Activated CD8-positive, alpha-beta memory T cell treated with anti-CD3 and anti-CD28 coated beads, Interleukin-2, amount 10 ng/mL, durations not matched to agents 7 days and 5 days (primary cell): ENCODE results near the gene MPP1. TPM values are rescaled to one million over a fixed set of nuclear protein-coding genes. Genes with fewer than 3 reads are reported as not detected.
A peak's percentile ranks its signal among the peaks of the same experiment; 100 is the strongest.

Experiments
- ATAC-seq: fragments of 150-1000 bp; cut with Tn5 transposase; one replicate; pipeline ENCODE4 v1.10.0; 2021; ENCODE audit warnings: moderate library complexity
- CTCF ChIA-PET: fragments of 350-600 bp; sonication (Branson Sonifier 250); formaldehyde crosslinking; loops from one replicate; lab custom pipeline; 2021; ENCODE audit warnings: antibody characterized with exemption; lab: Charles Lee
- DNase-seq: peaks from one replicate; pipeline ENCODE4 v3.0.0-alpha.2; 2020
- H3K27ac Mint-ChIP-seq: one replicate; pipeline ENCODE4 v1.8.0; 2021; ENCODE audit warnings: mild to moderate bottlenecking, mixed read lengths
- H3K27me3 Mint-ChIP-seq: one replicate; pipeline ENCODE4 v1.8.0; 2021; ENCODE audit warnings: mixed read lengths
- H3K36me3 Mint-ChIP-seq: one replicate; pipeline ENCODE4 v1.8.0; 2021; ENCODE audit warnings: mild to moderate bottlenecking, mixed read lengths
- H3K4me1 Mint-ChIP-seq: one replicate; pipeline ENCODE4 v1.8.0; 2021; ENCODE audit warnings: mixed read lengths
- H3K4me3 Mint-ChIP-seq: one replicate; pipeline ENCODE4 v1.8.0; 2021; ENCODE audit warnings: mild to moderate bottlenecking, moderate library complexity, mixed read lengths
- H3K9me3 Mint-ChIP-seq: one replicate; pipeline ENCODE4 v1.8.0; 2022; ENCODE audit warnings: low read depth, mixed read lengths
- total RNA-seq, 2 experiments: library from RNA; stranded (reverse); gene quantifications; one replicate each; pipeline ENCODE4 v1.2.3, GENCODE V29; 2021

MPP1 gene
- total RNA-seq, 2 experiments from 2014 or later, result 29.0 to 37.4 TPM

DNA sequence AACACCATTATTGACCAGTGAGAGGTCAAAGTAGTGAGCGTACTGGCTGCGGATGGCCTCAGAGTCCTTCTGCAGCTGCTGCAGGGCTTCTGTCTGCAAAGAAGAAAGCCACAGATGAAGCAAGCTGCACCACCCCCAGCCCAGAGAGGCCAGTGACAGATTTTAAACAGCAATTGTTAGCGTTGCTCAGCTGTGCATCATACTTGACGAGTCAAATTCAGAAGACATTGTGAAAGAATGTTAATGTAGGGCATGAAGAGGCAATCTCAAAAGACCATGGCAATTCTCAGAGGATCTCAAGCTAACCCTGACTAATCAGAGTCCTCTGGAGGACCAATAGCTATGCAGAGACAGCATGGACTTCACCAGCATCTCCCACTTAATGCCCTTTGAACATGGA lies 26.0 kb downstream of the MPP1 start:
- Mint-ChIP-seq H3K9me3 (no peaks in the 10 kb centered on the region), H3K36me3 (peaks cover 42% of the 10 kb centered on the region), H3K4me1 (peaks cover 23% of the 10 kb centered on the region), H3K27ac (no peak overlapping the region), H3K27me3 (no peaks in the 10 kb centered on the region), H3K4me3 (no peak overlapping the region)
- no peak for DNase-seq
- CTCF ChIA-PET, result no interaction called here
- no peak for ATAC-seq

DNA sequence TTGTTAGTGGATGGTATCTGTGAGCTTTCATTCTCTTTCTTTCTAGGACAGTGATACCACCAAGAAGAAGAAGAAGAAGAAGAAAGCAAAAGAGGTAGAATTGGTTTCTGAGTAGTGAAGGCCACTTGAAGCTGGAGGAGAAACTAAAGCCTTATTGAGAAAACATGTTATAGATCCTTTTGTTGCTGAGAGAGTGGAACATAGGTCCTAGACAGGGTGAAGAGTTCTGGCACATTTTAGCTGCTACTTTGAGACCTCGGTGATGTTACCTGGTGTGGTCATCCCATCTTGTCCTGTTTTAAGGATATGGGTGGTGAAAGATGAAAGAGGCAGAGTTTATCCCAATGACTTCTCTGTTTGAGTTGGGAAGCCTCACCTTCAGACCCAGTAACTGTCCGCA lies 28.5 kb downstream of the MPP1 start:
- Mint-ChIP-seq H3K36me3 (peaks cover 45% of the 10 kb centered on the region), H3K9me3 (no peaks in the 10 kb centered on the region), H3K27ac (peak overlapping the region; percentile 28), H3K4me3 (no peak overlapping the region), H3K27me3 (no peaks in the 10 kb centered on the region), H3K4me1 (peaks cover 18% of the 10 kb centered on the region)
- CTCF ChIA-PET, result interaction anchor here (1.1 kb wide), 1 partner anchor 22 kb away, joined by 3 read pairs; no protein-coding TSS in a partner anchor
- DNase-seq (no peak), ATAC-seq (no peak)

DNA sequence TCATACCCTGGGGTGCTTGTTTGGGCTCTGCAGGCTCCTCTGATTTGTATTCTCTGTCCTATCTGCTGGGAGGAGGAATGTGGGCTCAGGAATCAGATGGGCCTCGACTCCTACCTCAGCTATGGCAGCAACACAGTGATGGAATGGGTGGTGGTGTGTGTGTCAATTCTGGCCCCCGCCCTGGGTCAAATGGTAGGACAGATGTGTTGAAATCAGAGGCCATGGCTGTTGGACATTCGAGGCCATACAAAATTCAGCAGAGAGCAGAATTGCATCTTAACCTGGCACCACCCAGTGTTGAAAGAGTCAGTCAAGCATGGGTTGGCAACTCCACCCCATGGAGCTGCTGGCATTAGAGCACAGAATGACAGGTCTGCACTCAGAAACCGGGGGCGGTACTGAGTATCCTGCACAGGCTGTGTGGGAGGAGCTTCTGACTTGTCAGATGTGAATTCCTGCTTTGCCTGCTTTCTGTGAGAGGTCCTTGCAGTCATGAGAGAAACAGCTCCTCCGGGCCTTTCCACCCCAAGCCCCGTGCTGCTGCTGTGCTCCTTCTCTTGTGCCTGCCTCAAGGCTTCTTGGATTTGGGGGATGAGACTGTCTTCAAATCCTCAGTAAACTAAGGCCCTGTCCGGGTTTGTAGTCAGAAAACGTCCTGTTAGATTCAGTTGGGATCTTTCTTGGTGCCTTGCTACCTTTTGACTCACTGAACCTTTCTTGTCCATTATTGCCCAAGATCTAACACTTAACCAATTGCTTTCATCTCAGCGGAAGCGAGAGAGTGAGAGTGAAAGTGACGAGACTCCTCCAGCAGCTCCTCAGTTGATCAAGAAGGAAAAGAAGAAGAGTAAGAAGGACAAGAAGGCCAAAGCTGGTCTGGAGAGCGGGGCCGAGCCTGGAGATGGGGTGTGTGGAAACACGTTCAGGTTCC lies 29.6 kb downstream of the MPP1 start:
- Mint-ChIP-seq H3K27me3 (no peaks in the 10 kb centered on the region), H3K36me3 (peaks cover 48% of the 10 kb centered on the region), H3K4me3 (no peak overlapping the region), H3K9me3 (no peaks in the 10 kb centered on the region), H3K4me1 (peaks cover 22% of the 10 kb centered on the region), H3K27ac (no peak overlapping the region)
- DNase-seq (no peak), ATAC-seq (no peak)
- CTCF ChIA-PET, result interaction anchor here (1.1 kb wide), 1 partner anchor 23 kb away, joined by 3 read pairs; no protein-coding TSS in a partner anchor

DNA sequence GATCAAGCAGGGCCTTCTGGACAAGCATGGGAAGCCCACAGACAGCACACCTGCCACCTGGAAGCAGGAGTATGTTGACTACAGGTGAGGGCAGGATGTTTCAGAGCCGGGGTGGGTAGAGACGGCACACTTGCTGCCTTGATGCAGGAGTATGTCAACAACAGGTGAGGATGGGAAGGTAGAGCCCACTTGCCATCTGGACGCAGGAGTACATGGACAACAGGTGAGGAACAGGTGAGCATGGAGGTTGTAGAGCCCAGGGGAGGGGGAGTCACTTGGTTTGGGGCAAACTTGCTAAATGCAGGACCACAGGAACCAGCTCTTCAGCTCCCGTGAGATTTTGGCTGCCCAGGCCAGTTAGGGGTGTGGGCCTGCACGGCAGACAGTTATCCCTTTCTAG lies 30.7 kb downstream of the MPP1 start:
- Mint-ChIP-seq H3K4me3 (no peak overlapping the region), H3K27me3 (no peaks in the 10 kb centered on the region), H3K4me1 (peaks cover 24% of the 10 kb centered on the region), H3K9me3 (no peaks in the 10 kb centered on the region), H3K27ac (no peak overlapping the region), H3K36me3 (peaks cover 53% of the 10 kb centered on the region)
- DNase-seq (no peak), ATAC-seq (no peak)
- CTCF ChIA-PET, result no interaction called here

DNA sequence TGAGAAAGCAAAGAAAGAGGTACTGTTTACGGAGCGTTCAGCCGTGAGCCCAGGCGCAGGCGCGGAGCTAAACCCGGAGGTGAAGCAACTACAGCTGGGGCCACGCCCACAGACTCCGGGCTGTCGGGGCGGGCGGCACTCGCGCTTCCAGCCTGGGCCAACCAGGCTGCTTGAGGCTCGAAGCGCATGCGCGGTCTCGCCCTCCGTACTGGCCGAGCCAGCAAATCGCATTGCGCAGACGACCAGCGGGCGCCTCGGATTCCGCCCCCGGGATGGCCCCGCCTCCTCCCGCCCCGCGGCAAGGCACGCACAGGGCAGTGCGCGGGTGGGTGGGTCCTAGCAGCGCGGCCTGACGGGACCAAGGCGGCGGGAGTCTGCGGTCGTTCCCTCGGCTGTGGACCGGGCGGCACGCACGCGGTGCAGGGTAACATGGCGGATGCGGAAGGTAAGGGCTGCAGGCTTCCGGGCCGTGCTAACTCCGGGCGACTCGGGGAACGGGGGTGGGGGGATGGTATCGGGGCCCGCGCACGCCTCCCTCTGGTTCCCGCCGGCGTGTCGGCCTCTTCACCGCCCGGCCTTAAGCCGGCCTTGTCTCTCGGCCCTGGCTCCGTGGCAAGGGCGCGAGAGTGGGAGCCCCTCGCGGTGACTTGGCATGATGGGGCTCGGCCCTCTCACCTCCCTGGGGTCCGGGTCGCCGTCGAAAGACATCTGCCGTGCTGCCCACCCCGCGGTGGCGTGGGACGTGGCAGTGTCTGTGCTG lies 42.6 kb downstream of the MPP1 start, which contains the start of gene DKC1:
TSS of gene DKC1 (plus strand) at position 328 of the 760 bp plus-strand sequence. CDS start at position 430, 102 bp downstream.
- Mint-ChIP-seq H3K9me3 (no peaks in the 10 kb centered on the region), H3K27me3 (no peaks in the 10 kb centered on the region), H3K36me3 (peaks cover 27% of the 10 kb centered on the region), H3K4me3 (peak within 1 kb of the TSS; percentile 84), H3K27ac (peak within 1 kb of the TSS; percentile 94), H3K4me1 (peaks cover 48% of the 10 kb centered on the region)
- DNase-seq (peak; percentile 97), ATAC-seq (peak; percentile 91)
- CTCF ChIA-PET, result interaction anchor here (0.9 to 3.8 kb wide), 6 partner anchors 9 to 42 kb away, joined by 3 to 20 read pairs (median 4); partner anchors contain the start of gene MPP1

DNA sequence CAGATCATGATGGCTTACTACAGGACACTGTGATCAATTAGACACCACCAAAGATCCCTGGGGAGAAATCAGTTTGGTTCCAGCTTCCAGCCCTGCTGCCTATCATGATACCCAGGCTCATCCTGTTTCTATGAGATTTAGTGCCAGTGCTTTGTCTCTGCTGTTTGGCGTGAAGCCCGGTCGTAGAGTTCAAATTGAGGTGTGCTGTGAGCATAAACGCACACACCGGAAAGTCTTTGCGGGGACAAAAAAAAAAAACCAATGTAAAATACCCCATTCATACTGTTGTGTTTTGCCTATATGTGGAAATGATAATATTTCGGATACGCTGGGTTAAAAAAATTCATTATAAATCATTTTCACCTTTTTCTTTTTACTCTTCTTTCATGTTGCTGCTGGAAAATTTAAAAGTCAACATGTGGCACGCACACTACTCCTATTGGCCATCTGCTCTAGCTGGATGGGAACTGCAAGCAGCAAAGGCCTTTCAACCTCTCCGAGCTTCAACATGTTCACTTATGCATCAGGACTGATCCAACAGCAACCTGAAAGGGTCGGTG lies 43.2 kb downstream of the MPP1 start:
- DNase-seq (no peak), ATAC-seq (no peak)
- peaks cover 23% of the 10 kb centered on the region for H3K36me3 Mint-ChIP-seq
- H3K4me3 Mint-ChIP-seq, result peak overlapping the region; percentile 84
- H3K9me3 Mint-ChIP-seq, result no peaks in the 10 kb centered on the region
- peaks cover 44% of the 10 kb centered on the region for H3K4me1 Mint-ChIP-seq
- CTCF ChIA-PET, result interaction anchor here (0.9 to 3.8 kb wide), 3 partner anchors 13 to 43 kb away, joined by 3 to 20 read pairs (median 3); partner anchors contain the start of gene MPP1
- peak overlapping the region; percentile 94 for H3K27ac Mint-ChIP-seq
- H3K27me3 Mint-ChIP-seq, result no peaks in the 10 kb centered on the region

DNA sequence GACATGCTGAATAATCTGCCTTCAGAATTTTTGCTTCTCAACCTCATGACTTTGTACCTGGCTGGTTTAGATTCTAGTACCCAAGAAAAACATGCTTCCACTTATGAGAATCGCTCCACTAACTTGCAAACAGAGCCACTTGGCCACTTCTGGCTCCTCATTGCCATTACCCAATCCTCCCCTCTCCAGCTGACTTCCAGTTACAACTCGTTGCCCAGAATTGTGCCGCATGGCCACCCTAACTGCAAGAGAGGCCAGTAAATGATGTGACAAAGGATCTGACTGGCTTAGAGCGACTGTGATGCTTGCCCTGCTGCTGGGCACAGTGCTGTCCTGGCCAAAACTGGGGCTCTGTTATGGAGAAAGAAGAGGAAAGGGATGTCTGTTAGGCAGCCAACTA lies 46.6 kb downstream of the MPP1 start:
- Mint-ChIP-seq H3K27ac (no peak overlapping the region), H3K4me3 (no peak overlapping the region), H3K4me1 (peaks cover 18% of the 10 kb centered on the region), H3K9me3 (no peaks in the 10 kb centered on the region), H3K27me3 (no peaks in the 10 kb centered on the region), H3K36me3 (no peaks in the 10 kb centered on the region)
- ATAC-seq (no peak), DNase-seq (no peak)
- CTCF ChIA-PET, result interaction anchor here (1.4 kb wide), 1 partner anchor 10 kb away, joined by 4 read pairs; no protein-coding TSS in a partner anchor

DNA sequence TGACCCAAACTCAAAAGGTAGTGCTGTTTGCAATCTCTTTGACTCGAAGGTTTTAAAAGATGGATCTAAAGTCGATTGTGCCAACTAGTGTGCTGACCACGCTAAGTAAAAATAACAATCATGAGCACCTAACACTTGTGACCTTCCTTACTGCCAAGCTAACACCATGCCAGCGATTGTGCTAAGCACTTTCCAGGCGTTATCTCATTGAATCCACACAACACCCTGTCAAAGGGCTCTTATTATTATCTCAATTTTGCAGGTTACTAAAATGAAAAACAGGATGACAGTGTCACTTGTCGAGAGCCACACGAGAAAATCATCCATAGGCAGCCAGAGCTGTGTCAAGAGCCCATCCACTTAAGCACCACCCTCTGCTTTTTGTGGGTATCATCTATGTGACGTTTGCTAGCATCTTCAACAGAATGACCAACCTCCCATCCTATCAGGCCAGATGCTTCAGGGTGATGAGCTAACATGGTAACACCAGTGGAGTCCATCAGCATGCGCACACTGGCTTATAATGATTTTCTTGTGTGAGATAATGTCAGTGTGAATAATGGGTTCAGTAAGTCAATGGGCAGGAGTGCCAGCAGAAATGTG lies 53.5 kb downstream of the MPP1 start:
- CTCF ChIA-PET, result interaction anchor here (0.8 to 6.9 kb wide), 5 partner anchors 18 to 87 kb away, joined by 3 to 93 read pairs (median 4); no protein-coding TSS in a partner anchor
- H3K4me1 Mint-ChIP-seq, result peaks cover 26% of the 10 kb centered on the region
- peaks cover 6% of the 10 kb centered on the region for H3K36me3 Mint-ChIP-seq
- DNase-seq, result no peak
- peaks cover 2% of the 10 kb centered on the region for H3K27me3 Mint-ChIP-seq
- peak overlapping the region; percentile 65 for H3K4me3 Mint-ChIP-seq
- H3K9me3 Mint-ChIP-seq, result no peaks in the 10 kb centered on the region
- no peak for ATAC-seq
- peak overlapping the region; percentile 56 for H3K27ac Mint-ChIP-seq

DNA sequence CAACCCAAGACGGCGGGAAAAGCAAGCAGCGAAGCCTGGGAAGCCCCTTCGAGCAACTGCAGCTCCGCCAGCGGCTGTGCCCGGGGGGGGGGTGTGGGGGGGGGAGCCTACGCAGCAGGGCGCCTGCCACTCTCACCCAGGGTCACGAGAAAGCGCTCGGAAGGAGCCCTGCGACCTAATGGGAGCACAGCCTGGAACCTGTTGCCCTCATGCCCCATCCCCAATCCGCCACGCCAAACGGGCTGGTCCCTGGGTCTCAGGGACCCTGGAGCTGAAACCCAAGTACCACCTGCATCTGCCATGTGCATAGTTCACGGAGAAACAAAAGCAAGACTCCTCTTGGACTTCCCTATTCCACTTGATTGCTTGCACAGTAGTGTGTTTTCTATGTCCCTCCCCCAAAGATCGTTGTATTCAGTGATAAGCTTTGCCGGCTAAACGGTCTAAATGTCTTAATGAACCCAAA lies 54.0 kb downstream of the MPP1 start:
- ATAC-seq, result no peak
- Mint-ChIP-seq H3K36me3 (peaks cover 8% of the 10 kb centered on the region), H3K27me3 (peaks cover 2% of the 10 kb centered on the region), H3K9me3 (no peaks in the 10 kb centered on the region), H3K27ac (peak overlapping the region; percentile 56), H3K4me1 (peaks cover 30% of the 10 kb centered on the region), H3K4me3 (peak overlapping the region; percentile 65)
- DNase-seq, result no peak
- CTCF ChIA-PET, result interaction anchor here (0.8 to 6.9 kb wide), 6 partner anchors 18 to 88 kb away, joined by 3 to 93 read pairs (median 12); no protein-coding TSS in a partner anchor

DNA sequence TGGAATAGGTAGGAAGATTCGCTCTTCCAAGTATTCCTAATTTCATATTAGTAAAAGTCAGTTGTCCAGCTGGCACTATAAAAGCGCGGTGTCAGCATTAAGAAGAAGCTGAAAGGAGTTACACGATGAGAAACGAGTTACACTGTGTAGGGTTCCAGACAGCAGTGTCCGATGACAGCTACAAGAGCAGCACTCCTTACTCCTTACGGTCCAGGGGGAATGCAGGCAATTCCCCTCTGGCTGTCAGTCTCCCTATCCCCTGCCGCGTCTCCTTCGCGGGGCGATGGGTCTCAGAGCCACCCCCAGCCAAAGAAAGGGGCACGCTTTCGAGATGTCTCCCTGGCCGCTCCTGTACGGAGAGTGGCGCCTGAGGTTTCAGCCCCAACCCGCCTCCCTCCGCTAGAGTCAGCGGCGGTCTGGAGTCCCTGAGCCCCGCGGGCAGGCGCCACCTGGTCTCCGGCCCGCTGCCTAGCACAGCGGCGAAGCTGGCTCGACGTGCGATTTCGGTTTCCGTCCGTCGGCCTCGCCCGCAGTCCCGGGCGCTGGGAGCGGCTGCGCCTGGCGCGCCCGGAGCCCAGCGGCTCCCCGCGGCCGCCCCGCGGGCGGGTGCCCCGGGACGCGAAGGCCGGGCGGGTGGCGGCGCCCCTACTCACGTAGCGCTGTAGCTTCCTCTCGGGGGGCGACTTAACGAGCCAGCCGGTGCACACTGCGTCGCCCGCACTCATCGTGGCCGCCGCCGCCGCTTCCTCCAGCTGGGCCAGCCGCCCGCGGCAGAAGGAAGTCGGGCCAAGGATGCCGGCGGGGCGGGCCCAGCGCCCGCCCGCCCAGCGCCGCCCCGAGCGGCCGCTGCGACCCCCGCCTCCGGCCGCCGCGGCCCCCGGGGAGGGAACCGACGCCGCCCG lies 54.7 kb downstream of the MPP1 start, which contains the start of gene GAB3:
TSS of gene GAB3 (minus strand) at position 777 of the 902 bp plus-strand sequence. CDS start at position 725, 52 bp downstream.
- ATAC-seq (peak; percentile 73), DNase-seq (peak; percentile 62)
- Mint-ChIP-seq H3K27ac (peak within 1 kb of the TSS; percentile 73), H3K4me1 (peaks cover 34% of the 10 kb centered on the region), H3K4me3 (peak within 1 kb of the TSS; percentile 84), H3K27me3 (peaks cover 2% of the 10 kb centered on the region), H3K36me3 (peaks cover 11% of the 10 kb centered on the region), H3K9me3 (no peaks in the 10 kb centered on the region)
- CTCF ChIA-PET, result interaction anchor here (0.8 to 6.9 kb wide), 8 partner anchors 13 to 89 kb away, joined by 3 to 93 read pairs (median 23); partner anchors contain the start of gene DKC1

DNA sequence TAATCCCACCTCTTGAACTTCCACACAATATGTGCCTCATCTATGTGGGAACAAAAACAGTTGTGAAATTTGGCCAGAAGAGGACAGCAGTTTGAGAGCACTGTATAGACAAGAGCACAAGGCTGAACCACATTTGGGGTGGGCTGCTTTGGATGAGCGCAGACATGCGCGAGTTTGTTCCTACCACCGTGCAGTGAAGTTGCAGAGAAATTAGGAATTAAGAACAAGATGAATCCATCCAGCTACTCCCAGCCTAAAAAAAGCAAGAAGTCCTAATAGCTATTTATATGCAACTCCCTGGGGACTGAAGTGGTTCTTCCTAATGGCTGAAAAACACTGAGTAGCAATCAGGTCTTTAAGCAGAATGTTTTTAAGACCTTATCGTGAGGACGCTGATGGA lies 55.4 kb downstream of the MPP1 start:
- peak overlapping the region; percentile 84 for H3K4me3 Mint-ChIP-seq
- peaks cover 2% of the 10 kb centered on the region for H3K27me3 Mint-ChIP-seq
- H3K9me3 Mint-ChIP-seq, result peaks cover 3% of the 10 kb centered on the region
- peaks cover 37% of the 10 kb centered on the region for H3K4me1 Mint-ChIP-seq
- CTCF ChIA-PET, result interaction anchor here (3.4 to 6.9 kb wide), 6 partner anchors 13 to 89 kb away, joined by 20 to 93 read pairs (median 45); partner anchors contain the start of gene DKC1
- peak overlapping the region; percentile 73 for H3K27ac Mint-ChIP-seq
- ATAC-seq, result no peak
- H3K36me3 Mint-ChIP-seq, result peaks cover 14% of the 10 kb centered on the region
- DNase-seq, result no peak
